ENCODE data around the gene RPA1. TPM values are rescaled to one million over a fixed set of nuclear protein-coding genes. Genes with fewer than 3 reads are reported as not detected.

Gene RPA1
- total and polyA plus RNA-seq, 10 of the 15 experiments (the other 5 are each of a cell fraction or from before 2014, with no cell fraction given), result 35.9 to 198 (median 71.2) TPM

GRCh38 chr17:1807890-1808289, 21.9 kb upstream of the RPA1 start (continued):
- TF ChIP-seq, protein P1, sequence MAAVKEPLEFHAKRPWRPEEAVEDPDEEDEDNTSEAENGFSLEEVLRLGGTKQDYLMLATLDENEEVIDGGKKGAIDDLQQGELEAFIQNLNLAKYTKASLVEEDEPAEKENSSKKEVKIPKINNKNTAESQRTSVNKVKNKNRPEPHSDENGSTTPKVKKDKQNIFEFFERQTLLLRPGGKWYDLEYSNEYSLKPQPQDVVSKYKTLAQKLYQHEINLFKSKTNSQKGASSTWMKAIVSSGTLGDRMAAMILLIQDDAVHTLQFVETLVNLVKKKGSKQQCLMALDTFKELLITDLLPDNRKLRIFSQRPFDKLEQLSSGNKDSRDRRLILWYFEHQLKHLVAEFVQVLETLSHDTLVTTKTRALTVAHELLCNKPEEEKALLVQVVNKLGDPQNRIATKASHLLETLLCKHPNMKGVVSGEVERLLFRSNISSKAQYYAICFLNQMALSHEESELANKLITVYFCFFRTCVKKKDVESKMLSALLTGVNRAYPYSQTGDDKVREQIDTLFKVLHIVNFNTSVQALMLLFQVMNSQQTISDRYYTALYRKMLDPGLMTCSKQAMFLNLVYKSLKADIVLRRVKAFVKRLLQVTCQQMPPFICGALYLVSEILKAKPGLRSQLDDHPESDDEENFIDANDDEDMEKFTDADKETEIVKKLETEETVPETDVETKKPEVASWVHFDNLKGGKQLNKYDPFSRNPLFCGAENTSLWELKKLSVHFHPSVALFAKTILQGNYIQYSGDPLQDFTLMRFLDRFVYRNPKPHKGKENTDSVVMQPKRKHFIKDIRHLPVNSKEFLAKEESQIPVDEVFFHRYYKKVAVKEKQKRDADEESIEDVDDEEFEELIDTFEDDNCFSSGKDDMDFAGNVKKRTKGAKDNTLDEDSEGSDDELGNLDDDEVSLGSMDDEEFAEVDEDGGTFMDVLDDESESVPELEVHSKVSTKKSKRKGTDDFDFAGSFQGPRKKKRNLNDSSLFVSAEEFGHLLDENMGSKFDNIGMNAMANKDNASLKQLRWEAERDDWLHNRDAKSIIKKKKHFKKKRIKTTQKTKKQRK (IDR thresholded peaks at IDR 0.05; ENCODE audit: low read depth, low read length), result no peak
- TF ChIP-seq, protein P2, sequence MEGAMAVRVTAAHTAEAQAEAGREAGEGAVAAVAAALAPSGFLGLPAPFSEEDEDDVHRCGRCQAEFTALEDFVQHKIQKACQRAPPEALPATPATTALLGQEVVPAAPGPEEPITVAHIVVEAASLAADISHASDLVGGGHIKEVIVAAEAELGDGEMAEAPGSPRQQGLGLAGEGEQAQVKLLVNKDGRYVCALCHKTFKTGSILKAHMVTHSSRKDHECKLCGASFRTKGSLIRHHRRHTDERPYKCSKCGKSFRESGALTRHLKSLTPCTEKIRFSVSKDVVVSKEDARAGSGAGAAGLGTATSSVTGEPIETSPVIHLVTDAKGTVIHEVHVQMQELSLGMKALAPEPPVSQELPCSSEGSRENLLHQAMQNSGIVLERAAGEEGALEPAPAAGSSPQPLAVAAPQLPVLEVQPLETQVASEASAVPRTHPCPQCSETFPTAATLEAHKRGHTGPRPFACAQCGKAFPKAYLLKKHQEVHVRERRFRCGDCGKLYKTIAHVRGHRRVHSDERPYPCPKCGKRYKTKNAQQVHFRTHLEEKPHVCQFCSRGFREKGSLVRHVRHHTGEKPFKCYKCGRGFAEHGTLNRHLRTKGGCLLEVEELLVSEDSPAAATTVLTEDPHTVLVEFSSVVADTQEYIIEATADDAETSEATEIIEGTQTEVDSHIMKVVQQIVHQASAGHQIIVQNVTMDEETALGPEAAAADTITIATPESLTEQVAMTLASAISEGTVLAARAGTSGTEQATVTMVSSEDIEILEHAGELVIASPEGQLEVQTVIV (IDR thresholded peaks at IDR 0.05; ENCODE audit: borderline replicate concordance, partially characterized antibody), result no peak
- TF ChIP-seq BMI1 (IDR thresholded peaks at IDR 0.05; ENCODE audit: borderline replicate concordance), result no peak
- TF ChIP-seq EED (IDR thresholded peaks at IDR 0.05; ENCODE audit: low read depth), result no peak
- TF ChIP-seq GATAD2B (conservative IDR thresholded peaks at IDR 0.05; ENCODE audit: low read depth), result no peak
- no peak for TF ChIP-seq E2F4 (IDR thresholded peaks at IDR 0.05; ENCODE audit: low read depth, low read length)
